OCI-LY3 (cell line): ENCODE data around the gene ANKRD33B.

Source experiments
- EZH2phosphoT487 ChIP-seq: fragments of 200-600 bp; shearing (Covaris generic); IDR thresholded peaks from 2 replicates; pipeline ENCODE4 v1.6.1; 2018; ENCODE audit warnings: antibody characterized with exemption, mixed run types, low read depth
- TF ChIP-seq, protein P1 (sequence below): fragments of 200-600, 300-600 bp; sonication (generic); IDR thresholded peaks from 2 replicates; pipeline ENCODE4 v1.5.1; 2014; ENCODE audit warnings: antibody characterized with exemption, low read length, low read depth

DNA sequence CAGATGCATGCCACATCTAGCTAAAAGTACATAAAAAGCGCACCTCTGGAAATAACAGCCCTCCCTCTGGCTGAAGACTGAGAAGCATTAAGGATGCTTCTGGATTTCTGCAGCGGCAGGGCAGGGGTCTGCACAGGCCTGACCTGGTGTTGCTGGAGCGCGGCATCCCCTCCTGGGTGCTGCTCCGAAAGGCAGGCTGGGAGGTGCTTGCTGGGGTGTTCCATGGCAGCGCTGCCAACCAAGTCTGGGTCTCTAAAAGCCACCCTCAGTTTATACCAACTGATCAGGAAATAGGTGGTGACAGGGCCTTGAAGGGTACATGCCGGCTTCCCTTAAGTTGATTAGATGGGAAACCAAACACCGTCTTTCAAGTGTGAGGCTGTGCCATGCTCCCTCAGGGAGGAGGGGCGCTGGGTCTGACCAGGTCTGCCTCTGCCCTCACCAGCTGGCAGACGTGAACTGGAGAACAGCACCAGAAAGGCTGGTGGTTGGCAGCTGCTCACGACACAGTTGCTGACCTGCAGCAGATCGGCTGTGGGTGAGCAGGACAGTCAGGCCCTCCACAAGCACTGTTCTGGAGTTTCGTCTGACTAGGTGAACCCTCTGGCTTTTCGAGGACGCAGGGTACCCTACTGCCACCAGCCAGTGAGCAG is 115.6 kb downstream of the ANKRD33B start:
- TF ChIP-seq, protein P1, sequence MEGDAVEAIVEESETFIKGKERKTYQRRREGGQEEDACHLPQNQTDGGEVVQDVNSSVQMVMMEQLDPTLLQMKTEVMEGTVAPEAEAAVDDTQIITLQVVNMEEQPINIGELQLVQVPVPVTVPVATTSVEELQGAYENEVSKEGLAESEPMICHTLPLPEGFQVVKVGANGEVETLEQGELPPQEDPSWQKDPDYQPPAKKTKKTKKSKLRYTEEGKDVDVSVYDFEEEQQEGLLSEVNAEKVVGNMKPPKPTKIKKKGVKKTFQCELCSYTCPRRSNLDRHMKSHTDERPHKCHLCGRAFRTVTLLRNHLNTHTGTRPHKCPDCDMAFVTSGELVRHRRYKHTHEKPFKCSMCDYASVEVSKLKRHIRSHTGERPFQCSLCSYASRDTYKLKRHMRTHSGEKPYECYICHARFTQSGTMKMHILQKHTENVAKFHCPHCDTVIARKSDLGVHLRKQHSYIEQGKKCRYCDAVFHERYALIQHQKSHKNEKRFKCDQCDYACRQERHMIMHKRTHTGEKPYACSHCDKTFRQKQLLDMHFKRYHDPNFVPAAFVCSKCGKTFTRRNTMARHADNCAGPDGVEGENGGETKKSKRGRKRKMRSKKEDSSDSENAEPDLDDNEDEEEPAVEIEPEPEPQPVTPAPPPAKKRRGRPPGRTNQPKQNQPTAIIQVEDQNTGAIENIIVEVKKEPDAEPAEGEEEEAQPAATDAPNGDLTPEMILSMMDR = no peak
- no peak for TF ChIP-seq EZH2phosphoT487
